ENCODE data around the gene SIK3. TPM values are rescaled to one million over a fixed set of nuclear protein-coding genes. Genes with fewer than 3 reads are reported as not detected.

SIK3 gene
- total RNA-seq, 1 experiment from 2014 or later, result 31.4 TPM

DNA sequence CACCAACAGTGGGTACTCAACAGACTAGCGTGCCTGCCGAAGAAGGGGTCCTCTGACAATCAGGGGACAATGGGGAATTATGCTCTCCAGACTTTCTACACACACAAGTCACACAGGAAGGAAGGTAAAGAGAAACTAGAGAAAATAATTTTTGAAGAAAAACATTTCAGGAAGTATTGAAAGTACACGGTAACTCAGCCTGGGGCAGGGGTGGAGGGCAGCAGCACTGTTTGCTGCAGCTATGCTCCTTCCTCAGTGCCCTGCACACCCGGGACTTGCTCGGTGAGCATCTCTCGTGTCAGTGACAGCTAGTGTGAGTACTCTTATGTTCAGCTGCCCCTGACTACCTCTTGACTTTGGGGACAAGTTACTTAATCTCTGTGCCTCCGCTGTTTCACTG is 242.8 kb downstream of the SIK3 start:
- peaks cover 21 to 48% (median 46%) of the 10 kb centered on the region in 3 experiments for H3K36me3 Mint-ChIP-seq (ENCODE audit: insufficient read depth in 1 of 3, low read depth in 3 of 3)
- H3K4me1 Mint-ChIP-seq, result no peaks in the 10 kb centered on the region
- no peak overlapping the region; a peak in 1 of 7 replicates for H3K27ac Mint-ChIP-seq
- no peaks in the 10 kb centered on the region for H3K79me1 ChIP-seq (ENCODE audit: insufficient read depth, low read depth, low read length, poor library complexity, severe bottlenecking)
- no peak overlapping the region for H2BK5ac ChIP-seq (ENCODE audit: insufficient read length, low read length)
- WGBS (ENCODE audit: extremely low coverage, insufficient read length, low lambda C conversion rate), result no CpG with 5 or more reads among the region's 7 CpGs
- H3K27me3 ChIP-seq (ENCODE audit: insufficient read depth, low read length), result no peaks in the 10 kb centered on the region
- no peak overlapping the region for H2AK5ac ChIP-seq (ENCODE audit: insufficient read length, low read length)
- no peak overlapping the region for H3K27ac ChIP-seq (ENCODE audit: insufficient read length, low read depth, low read length)
- H4K20me1 ChIP-seq (ENCODE audit: control insufficient read depth, insufficient read depth, insufficient read length), result no peaks in the 10 kb centered on the region
- no peak overlapping the region for H3T11ph ChIP-seq (ENCODE audit: low read length)
- H2BK120ac ChIP-seq (ENCODE audit: low read depth, low read length, poor library complexity, severe bottlenecking), result no peak overlapping the region
- no peak overlapping the region for H3K9ac ChIP-seq (ENCODE audit: extremely low read depth, insufficient read length, low read length)
- H4K8ac ChIP-seq (replicated peaks; ENCODE audit: insufficient read length, low read depth, low read length), result no peak overlapping the region
- TF ChIP-seq, protein P1, sequence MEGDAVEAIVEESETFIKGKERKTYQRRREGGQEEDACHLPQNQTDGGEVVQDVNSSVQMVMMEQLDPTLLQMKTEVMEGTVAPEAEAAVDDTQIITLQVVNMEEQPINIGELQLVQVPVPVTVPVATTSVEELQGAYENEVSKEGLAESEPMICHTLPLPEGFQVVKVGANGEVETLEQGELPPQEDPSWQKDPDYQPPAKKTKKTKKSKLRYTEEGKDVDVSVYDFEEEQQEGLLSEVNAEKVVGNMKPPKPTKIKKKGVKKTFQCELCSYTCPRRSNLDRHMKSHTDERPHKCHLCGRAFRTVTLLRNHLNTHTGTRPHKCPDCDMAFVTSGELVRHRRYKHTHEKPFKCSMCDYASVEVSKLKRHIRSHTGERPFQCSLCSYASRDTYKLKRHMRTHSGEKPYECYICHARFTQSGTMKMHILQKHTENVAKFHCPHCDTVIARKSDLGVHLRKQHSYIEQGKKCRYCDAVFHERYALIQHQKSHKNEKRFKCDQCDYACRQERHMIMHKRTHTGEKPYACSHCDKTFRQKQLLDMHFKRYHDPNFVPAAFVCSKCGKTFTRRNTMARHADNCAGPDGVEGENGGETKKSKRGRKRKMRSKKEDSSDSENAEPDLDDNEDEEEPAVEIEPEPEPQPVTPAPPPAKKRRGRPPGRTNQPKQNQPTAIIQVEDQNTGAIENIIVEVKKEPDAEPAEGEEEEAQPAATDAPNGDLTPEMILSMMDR (conservative IDR thresholded peaks at IDR 0.05), result no peak
- no peak overlapping the region for H3K14ac ChIP-seq (ENCODE audit: insufficient read depth, low read length)
- no peaks in the 10 kb centered on the region for H3K9me3 Mint-ChIP-seq
- no peak overlapping the region for H4K91ac ChIP-seq (ENCODE audit: insufficient read length, low read depth, low read length)
- no peak overlapping the region for H3K23ac ChIP-seq (ENCODE audit: insufficient read length, low read depth, low read length)
- no peak overlapping the region for H2BK12ac ChIP-seq (ENCODE audit: insufficient read length, low read depth, low read length)
- H3K9me3 ChIP-seq (ENCODE audit: control insufficient read depth, low read depth, low read length), result no peaks in the 10 kb centered on the region
- no peak overlapping the region for H3K18ac ChIP-seq (ENCODE audit: insufficient read length, low read depth, low read length)
- H3K4me2 ChIP-seq (ENCODE audit: insufficient read depth, insufficient read length, low read length), result no peak overlapping the region
- no peak for DNase-seq
- no peak overlapping the region for H2BK20ac ChIP-seq (ENCODE audit: low read depth, low read length, poor library complexity, severe bottlenecking)
- no peak overlapping the region for H4K5ac ChIP-seq (ENCODE audit: insufficient read length, low read depth, low read length)
- no peaks in the 10 kb centered on the region for H3K4me1 ChIP-seq (ENCODE audit: insufficient read depth, low read length)
- H3K79me2 ChIP-seq (ENCODE audit: insufficient read depth, low read length), result no peaks in the 10 kb centered on the region
- H2AFZ ChIP-seq (ENCODE audit: low read length), result no peak overlapping the region
- H3K56ac ChIP-seq (ENCODE audit: insufficient read length, low read depth, low read length), result no peak overlapping the region
- no peaks in the 10 kb centered on the region for H3K23me2 ChIP-seq (ENCODE audit: insufficient read length, low read depth, low read length, poor library complexity, severe bottlenecking)
- H3K27me3 Mint-ChIP-seq (ENCODE audit: low read depth), result no peaks in the 10 kb centered on the region
- no peak overlapping the region for H3K4ac ChIP-seq (ENCODE audit: low read depth, low read length)
- no peak overlapping the region for H2BK15ac ChIP-seq (ENCODE audit: low read depth, low read length)
- H3K4me3 Mint-ChIP-seq, result no peak overlapping the region
